Activated CD8-positive, alpha-beta T cell treated with anti-CD3 and anti-CD28 coated beads for 36 hours (primary cell): ENCODE measurements around the gene HTR6. TPM values are rescaled to one million over a fixed set of nuclear protein-coding genes. Genes with fewer than 3 reads are reported as not detected.
"Not testable (repeated sequence)": the region's sequence is repeated elsewhere in the genome, so short reads cannot be mapped to it uniquely, and the experiment has no call there.

Source experiments
- ATAC-seq: fragments of 200-7000 bp; cut with Tn5 transposase; one replicate; pipeline ENCODE4 v1.10.0; 2021; ENCODE audit warnings: mild to moderate bottlenecking, moderate library complexity
- CTCF ChIA-PET: fragments of 350-600 bp; sonication (Branson Sonifier 250); formaldehyde crosslinking; loops from one replicate; lab custom pipeline; 2021; ENCODE audit warnings: antibody characterized with exemption; lab: Charles Lee
- POLR2A ChIA-PET: fragments of 350-600 bp; sonication (Branson Sonifier 250); formaldehyde crosslinking; loops from one replicate; lab custom pipeline; 2021; ENCODE audit warnings: antibody characterized with exemption; lab: Charles Lee
- DNase-seq: peaks from one replicate; pipeline ENCODE4 v3.0.0-alpha.2; 2020
- H3K27ac Mint-ChIP-seq: one replicate; pipeline ENCODE4 v1.8.0; 2021; ENCODE audit warnings: mild to moderate bottlenecking, mixed read lengths
- H3K27me3 Mint-ChIP-seq: one replicate; pipeline ENCODE4 v1.8.0; 2021; ENCODE audit warnings: mixed read lengths
- H3K36me3 Mint-ChIP-seq: one replicate; pipeline ENCODE4 v1.8.0; 2021; ENCODE audit warnings: low read depth, mixed read lengths
- H3K4me1 Mint-ChIP-seq: one replicate; pipeline ENCODE4 v1.8.0; 2021; ENCODE audit warnings: low read depth, mixed read lengths
- H3K4me3 Mint-ChIP-seq: one replicate; pipeline ENCODE4 v1.8.0; 2021; ENCODE audit warnings: mild to moderate bottlenecking, moderate library complexity, mixed read lengths
- H3K9me3 Mint-ChIP-seq: one replicate; pipeline ENCODE4 v1.8.0; 2021; ENCODE audit warnings: mixed read lengths
- CTCF ChIP-seq: fragments of 200-600 bp; IDR thresholded peaks from one replicate; pipeline ENCODE4 v1.8.0; 2022; ENCODE audit warnings: antibody characterized with exemption, mild to moderate bottlenecking
- intact Hi-C: fragments of 100-400 bp; cut with micrococcal nuclease; formaldehyde crosslinking; loops from one replicate; pipeline ENCODE4 v1.10.0; 2022
- total RNA-seq, 2 experiments: library from RNA; stranded (reverse); gene quantifications; one replicate each; pipeline ENCODE4 v1.2.3, GENCODE V29; 2021

Gene HTR6
- total RNA-seq, 2 experiments from 2014 or later = not detected

GRCh38 chr1:19630720-19631395 lies 33.8 kb upstream of the HTR6 start:
- POLR2A ChIA-PET = interaction anchor here (0.6 to 2.0 kb wide), 2 partner anchors 13 to 18 kb away, joined by 3 to 4 read pairs; no protein-coding TSS in a partner anchor

GRCh38 chr1:19632211-19632610 lies 32.5 kb upstream of the HTR6 start:
- Mint-ChIP-seq H3K4me1 (no peaks in the 10 kb centered on the region), H3K36me3 (peaks cover 8% of the 10 kb centered on the region), H3K9me3 (no peaks in the 10 kb centered on the region), H3K27ac (no peak overlapping the region), H3K4me3 (no peak overlapping the region), H3K27me3 (no peaks in the 10 kb centered on the region)
- intact Hi-C loops = no loop called here
- ATAC-seq (no peak), DNase-seq (no peak)
- POLR2A ChIA-PET = interaction anchor here (0.9 kb wide), 1 partner anchor 11 kb away, joined by 3 read pairs; no protein-coding TSS in a partner anchor
- no peak for TF ChIP-seq CTCF
- CTCF ChIA-PET = no interaction called here

More at GRCh38 chr1:19630720-19631395, 33.8 kb upstream of the HTR6 start:
- ATAC-seq (no peak), DNase-seq (no peak)
- intact Hi-C loops = no loop called here
- Mint-ChIP-seq H3K4me1 (no peaks in the 10 kb centered on the region), H3K27me3 (no peaks in the 10 kb centered on the region), H3K27ac (no peak overlapping the region), H3K9me3 (no peaks in the 10 kb centered on the region), H3K36me3 (peaks cover 12% of the 10 kb centered on the region), H3K4me3 (no peak overlapping the region)
- CTCF ChIA-PET = interaction anchor here (0.8 to 3.2 kb wide), 8 partner anchors 10 to 240 kb away, joined by 3 to 16 read pairs (median 3); no protein-coding TSS in a partner anchor
- no peak for TF ChIP-seq CTCF

- Mint-ChIP-seq H3K4me1 (no peaks in the 10 kb centered on the region), H3K36me3 (peaks cover 2% of the 10 kb centered on the region), H3K9me3 (no peaks in the 10 kb centered on the region), H3K4me3 (no peak overlapping the region), H3K27me3 (no peaks in the 10 kb centered on the region), H3K27ac (no peak overlapping the region)
- intact Hi-C loops = no loop called here
- ChIA-PET CTCF (no interaction called here), POLR2A (no interaction called here)
- DNase-seq (no peak), ATAC-seq (no peak)
- TF ChIP-seq CTCF = no peak
These were observed 31.6 kb upstream of the HTR6 start for GRCh38 chr1:19633106-19633505.

GRCh38 chr1:19635064-19635463 lies 29.6 kb upstream of the HTR6 start:
- DNase-seq, intact Hi-C loops, H3K4me3 Mint-ChIP-seq, H3K36me3 Mint-ChIP-seq, H3K4me1 Mint-ChIP-seq, CTCF ChIA-PET, H3K27me3 Mint-ChIP-seq, ATAC-seq, H3K9me3 Mint-ChIP-seq, H3K27ac Mint-ChIP-seq: not testable (repeated sequence)
- POLR2A ChIA-PET = interaction anchor here (1.0 kb wide), 1 partner anchor 38 kb away, joined by 3 read pairs; a partner anchor contains a TSS

- Mint-ChIP-seq H3K4me3 (no peak overlapping the region), H3K4me1 (no peaks in the 10 kb centered on the region), H3K36me3 (no peaks in the 10 kb centered on the region), H3K27me3 (no peaks in the 10 kb centered on the region), H3K9me3 (no peaks in the 10 kb centered on the region), H3K27ac (no peak overlapping the region)
- ChIA-PET POLR2A (no interaction called here), CTCF (interaction anchor here (0.8 kb wide), 1 partner anchor 26 kb away, joined by 3 read pairs; no protein-coding TSS in a partner anchor)
- ATAC-seq (no peak), DNase-seq (no peak)
- intact Hi-C loops = no loop called here
- TF ChIP-seq CTCF = no peak
These were observed 29.0 kb upstream of the HTR6 start for GRCh38 chr1:19635646-19636045.
